Stimulated activated naive CD4-positive, alpha-beta T cell (primary cell): ENCODE measurements around the gene ESRRB.

Experiments
- DNase-seq, 6 experiments: peaks; one replicate each; lab custom pipeline; 2025; lab: John Stamatoyannopoulos, UW

ESRRB gene

GRCh38 chr14:76407449-76408150 lies 31.7 kb downstream of the ESRRB start:
- no peak for DNase-seq

GRCh38 chr14:76408877-76409276 lies 32.9 kb downstream of the ESRRB start:
- DNase-seq = no peak

GRCh38 chr14:76412501-76412900 lies 36.6 kb downstream of the ESRRB start:
- DNase-seq = no peak

GRCh38 chr14:76413106-76413961 lies 37.4 kb downstream of the ESRRB start:
- no peak for DNase-seq

- no peak for DNase-seq
Measured at GRCh38 chr14:76413962-76414600, 38.1 kb downstream of the ESRRB start.

- no peak for DNase-seq
Measured at GRCh38 chr14:76419399-76419798, 43.5 kb downstream of the ESRRB start.

- no peak for DNase-seq
Measured at GRCh38 chr14:76420827-76421226, 44.9 kb downstream of the ESRRB start.

GRCh38 chr14:76421662-76422061 lies 45.7 kb downstream of the ESRRB start:
- no peak for DNase-seq

GRCh38 chr14:76422662-76423061 lies 46.7 kb downstream of the ESRRB start:
- no peak for DNase-seq

GRCh38 chr14:76423534-76423933 lies 47.6 kb downstream of the ESRRB start:
- no peak for DNase-seq

- DNase-seq = no peak
Measured at GRCh38 chr14:76424359-76424758, 48.4 kb downstream of the ESRRB start.

GRCh38 chr14:76426161-76426696 lies 50.3 kb downstream of the ESRRB start:
- no peak for DNase-seq

GRCh38 chr14:76428611-76429010 lies 52.7 kb downstream of the ESRRB start:
- no peak for DNase-seq

- DNase-seq = no peak
Measured at GRCh38 chr14:76430017-76430416, 54.1 kb downstream of the ESRRB start.

- DNase-seq = no peak
Measured at GRCh38 chr14:76430475-76430980, 54.6 kb downstream of the ESRRB start.

GRCh38 chr14:76431538-76431937 lies 55.6 kb downstream of the ESRRB start:
- no peak for DNase-seq

- no peak for DNase-seq
Measured at GRCh38 chr14:76432827-76433752, 57.2 kb downstream of the ESRRB start.

- DNase-seq = no peak
Measured at GRCh38 chr14:76434220-76434619, 58.3 kb downstream of the ESRRB start.

- no peak for DNase-seq
Measured at GRCh38 chr14:76439237-76439775, 63.4 kb downstream of the ESRRB start.

GRCh38 chr14:76446486-76446885 lies 70.5 kb downstream of the ESRRB start:
- no peak for DNase-seq

GRCh38 chr14:76446921-76447320 lies 71.0 kb downstream of the ESRRB start:
- no peak for DNase-seq
